Tibial artery (tissue), 4 donors: ENCODE results near the gene KCNA2.
A peak's percentile ranks its signal among the peaks of the same experiment; 100 is the strongest.

Experiments
- DNase-seq, 2 donors: peaks; one replicate each; pipeline ENCODE4 v3.0.0-alpha.2; 2019
- H3K27ac ChIP-seq, 2 donors: fragments of 200-600 bp; sonication (generic) in 1 of 2; 1 replicate in 1 of 2; 2 replicates in 1 of 2; pipeline ENCODE4 v1.5.1; 2018 to 2019; ENCODE audit warnings: mild to moderate bottlenecking in 1 of 2
- H3K27me3 ChIP-seq, 2 donors: fragments of 200-600 bp; sonication (generic) in 1 of 2; one replicate each; pipeline versions ENCODE4 v1.5.1 to v1.6.0; 2016 to 2019
- H3K36me3 ChIP-seq, 3 donors: fragments of 200-600 bp; sonication (generic) in 2 of 3; one replicate each; pipeline ENCODE4 v1.5.1; 2016 to 2019; ENCODE audit warnings: mild to moderate bottlenecking in 2 of 3
- H3K4me1 ChIP-seq, 4 donors: fragments of 200-600 bp; sonication (generic) in 2 of 4; 1 replicate in 3 of 4; 2 replicates in 1 of 4; pipeline ENCODE4 v1.5.1; 2016 to 2019
- H3K4me3 ChIP-seq, 2 donors: fragments of 200-600 bp; sonication (generic) in 1 of 2; 1 replicate in 1 of 2; 2 replicates in 1 of 2; pipeline ENCODE4 v1.5.1; 2018 to 2019; ENCODE audit warnings: mild to moderate bottlenecking in 2 of 2
- H3K9me3 ChIP-seq, 3 donors: fragments of 200-600 bp; sonication (generic) in 1 of 3; one replicate each; pipeline ENCODE4 v1.5.1; 2016 to 2019
- CTCF ChIP-seq, 2 experiments: fragments of 200-600 bp in 1 of 2; fragments of 450-650 bp in 1 of 2; IDR thresholded peaks; one replicate each; pipeline ENCODE4 v1.5.1; 2017 to 2019; ENCODE audit warnings: antibody characterized with exemption in 2 of 2, mild to moderate bottlenecking in 1 of 2, moderate library complexity in 1 of 2
- intact Hi-C: fragments of 100-400 bp; cut with DNase I; formaldehyde crosslinking; loops from one replicate; pipeline ENCODE4 v1.15.0; 2023; ENCODE audit warnings: low total_unique reads

Gene KCNA2

GRCh38 chr1:110548381-110548780, 57.8 kb downstream of the KCNA2 start:
- intact Hi-C loops = no loop called here
- Histone ChIP-seq H3K4me1 (no peaks in the 10 kb centered on the region), H3K27ac (no peak overlapping the region), H3K4me3 (no peak overlapping the region), H3K27me3 (peaks cover 0 to 9% of the 10 kb centered on the region in 2 donors), H3K36me3 (no peaks in the 10 kb centered on the region), H3K9me3 (no peaks in the 10 kb centered on the region)
- TF ChIP-seq CTCF (IDR thresholded peaks at IDR 0.05) = peak in 1 of 2 experiments; percentile 11
- no peak for DNase-seq

- Histone ChIP-seq H3K36me3 (no peaks in the 10 kb centered on the region), H3K4me1 (no peaks in the 10 kb centered on the region), H3K9me3 (no peaks in the 10 kb centered on the region), H3K27me3 (peaks cover 0 to 9% of the 10 kb centered on the region in 2 donors), H3K4me3 (no peak overlapping the region), H3K27ac (no peak overlapping the region)
- no peak for DNase-seq
- intact Hi-C loops = no loop called here
- TF ChIP-seq CTCF (IDR thresholded peaks at IDR 0.05) = no peak
Observed at GRCh38 chr1:110547017-110547416, 59.1 kb downstream of the KCNA2 start.

- Histone ChIP-seq H3K4me3 (no peak overlapping the region), H3K9me3 (no peaks in the 10 kb centered on the region), H3K27ac (no peak overlapping the region), H3K36me3 (no peaks in the 10 kb centered on the region), H3K27me3 (peaks cover 0 to 4% of the 10 kb centered on the region in 2 donors), H3K4me1 (no peaks in the 10 kb centered on the region)
- TF ChIP-seq CTCF (IDR thresholded peaks at IDR 0.05) = no peak
- intact Hi-C loops = no loop called here
- DNase-seq = no peak
Observed at GRCh38 chr1:110545492-110545891, 60.7 kb downstream of the KCNA2 start.

- no peak overlapping the region for H3K27ac ChIP-seq
- no peaks in the 10 kb centered on the region for H3K9me3 ChIP-seq
- no peak overlapping the region for H3K4me3 ChIP-seq
- H3K36me3 ChIP-seq = no peaks in the 10 kb centered on the region
- H3K4me1 ChIP-seq = no peaks in the 10 kb centered on the region
- DNase-seq = no peak
- intact Hi-C loops = no loop called here
- H3K27me3 ChIP-seq = peaks cover 0 to 3% of the 10 kb centered on the region in 2 donors
- no peak for TF ChIP-seq CTCF (IDR thresholded peaks at IDR 0.05)
Observed at GRCh38 chr1:110544753-110545152, 61.4 kb downstream of the KCNA2 start.
